ENCODE data around the gene C13orf46. TPM values are rescaled to one million over a fixed set of nuclear protein-coding genes. Genes with fewer than 3 reads are reported as not detected.

Gene C13orf46
- total RNA-seq, 1 donor from 2014 or later = not detected

DNA sequence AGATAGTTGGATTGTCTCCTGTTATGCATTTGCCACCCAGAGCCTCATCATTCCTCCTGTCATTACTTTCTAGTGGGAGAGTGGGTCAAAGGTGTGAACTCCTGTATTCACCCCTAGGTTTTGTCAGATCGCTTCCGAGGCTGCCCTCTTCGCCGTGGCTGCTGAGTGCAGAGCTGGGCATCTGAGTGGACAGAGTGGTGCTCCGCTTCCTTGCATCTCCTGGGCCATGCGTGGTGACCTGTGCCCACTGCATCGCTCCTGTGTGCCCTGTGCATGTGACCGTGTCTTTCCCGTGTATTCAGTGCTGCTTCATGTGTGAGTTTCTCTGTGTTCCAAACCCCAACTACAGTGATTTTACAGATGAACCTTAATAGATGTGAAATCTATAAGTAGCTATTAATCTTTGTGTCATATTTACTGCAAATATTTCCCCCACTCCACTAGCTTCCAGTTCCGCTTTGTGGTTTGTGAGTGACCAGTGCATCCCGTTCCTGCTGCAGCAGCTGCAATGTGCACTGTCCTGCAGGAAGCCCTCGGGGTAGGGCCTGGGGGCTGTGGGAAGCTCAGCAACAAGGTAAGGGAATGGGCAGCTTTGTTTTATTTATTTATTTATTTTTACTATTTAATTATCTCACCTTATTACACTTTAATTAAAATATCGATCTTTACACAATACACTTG lies 53.1 kb downstream of the C13orf46 start:
- Histone ChIP-seq H3K4me3 (no peak overlapping the region), H3K36me3 (no peaks in the 10 kb centered on the region), H2AFZ (replicated peaks) (no peak overlapping the region), H4K20me1 (ENCODE audit: low read depth) (no peaks in the 10 kb centered on the region), H3K79me2 (ENCODE audit: low read depth) (no peaks in the 10 kb centered on the region), H3F3A (ENCODE audit: low read depth) (no peaks in the 10 kb centered on the region), H3K27me3 (no peaks in the 10 kb centered on the region), H3K9ac (no peak overlapping the region), H3K27ac (no peak overlapping the region), H3K9me3 (ENCODE audit: low read depth) (no peaks in the 10 kb centered on the region), H3K4me1 (no peaks in the 10 kb centered on the region), H3K4me2 (no peak overlapping the region)
- no peak for DNase-seq (ENCODE audit: low spot score)
- Mint-ChIP-seq H3K4me1 (peaks cover 5% of the 10 kb centered on the region), H3K36me3 (no peaks in the 10 kb centered on the region), H3K27ac (peak overlapping the region; percentile 31), H3K9me3 (peaks cover 30% of the 10 kb centered on the region), H3K27me3 (ENCODE audit: insufficient read depth, low read depth) (peaks cover 12% of the 10 kb centered on the region), H3K4me3 (no peak overlapping the region)
- TF ChIP-seq EZH2 (IDR thresholded peaks at IDR 0.05) = no peak
- TF ChIP-seq, protein P1, sequence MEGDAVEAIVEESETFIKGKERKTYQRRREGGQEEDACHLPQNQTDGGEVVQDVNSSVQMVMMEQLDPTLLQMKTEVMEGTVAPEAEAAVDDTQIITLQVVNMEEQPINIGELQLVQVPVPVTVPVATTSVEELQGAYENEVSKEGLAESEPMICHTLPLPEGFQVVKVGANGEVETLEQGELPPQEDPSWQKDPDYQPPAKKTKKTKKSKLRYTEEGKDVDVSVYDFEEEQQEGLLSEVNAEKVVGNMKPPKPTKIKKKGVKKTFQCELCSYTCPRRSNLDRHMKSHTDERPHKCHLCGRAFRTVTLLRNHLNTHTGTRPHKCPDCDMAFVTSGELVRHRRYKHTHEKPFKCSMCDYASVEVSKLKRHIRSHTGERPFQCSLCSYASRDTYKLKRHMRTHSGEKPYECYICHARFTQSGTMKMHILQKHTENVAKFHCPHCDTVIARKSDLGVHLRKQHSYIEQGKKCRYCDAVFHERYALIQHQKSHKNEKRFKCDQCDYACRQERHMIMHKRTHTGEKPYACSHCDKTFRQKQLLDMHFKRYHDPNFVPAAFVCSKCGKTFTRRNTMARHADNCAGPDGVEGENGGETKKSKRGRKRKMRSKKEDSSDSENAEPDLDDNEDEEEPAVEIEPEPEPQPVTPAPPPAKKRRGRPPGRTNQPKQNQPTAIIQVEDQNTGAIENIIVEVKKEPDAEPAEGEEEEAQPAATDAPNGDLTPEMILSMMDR (IDR thresholded peaks at IDR 0.05) = no peak
- TF ChIP-seq EZH2phosphoT487 (IDR thresholded peaks at IDR 0.05) = no peak

GRCh38 chr13:113919761-113920559 lies 53.9 kb downstream of the C13orf46 start:
- DNase-seq (ENCODE audit: low spot score) = no peak
- no peaks in the 10 kb centered on the region for H4K20me1 ChIP-seq (ENCODE audit: low read depth)
- H3K27me3 ChIP-seq = no peaks in the 10 kb centered on the region
- TF ChIP-seq, protein P1 (IDR thresholded peaks at IDR 0.05) = no peak
- no peak for TF ChIP-seq EZH2 (IDR thresholded peaks at IDR 0.05)
- TF ChIP-seq EZH2phosphoT487 (IDR thresholded peaks at IDR 0.05) = no peak
- peaks cover 12% of the 10 kb centered on the region for H3K27me3 Mint-ChIP-seq (ENCODE audit: insufficient read depth, low read depth)
- no peaks in the 10 kb centered on the region for H3K36me3 ChIP-seq
- H2AFZ ChIP-seq (replicated peaks) = no peak overlapping the region
- H3K9me3 ChIP-seq (ENCODE audit: low read depth) = no peaks in the 10 kb centered on the region
- peaks cover 5% of the 10 kb centered on the region for H3K4me1 Mint-ChIP-seq
- no peak overlapping the region for H3K4me2 ChIP-seq
- no peaks in the 10 kb centered on the region for H3K4me1 ChIP-seq
- no peak overlapping the region for H3K4me3 ChIP-seq
- no peak overlapping the region for H3K9ac ChIP-seq
- H3K79me2 ChIP-seq (ENCODE audit: low read depth) = no peaks in the 10 kb centered on the region
- no peak overlapping the region for H3K4me3 Mint-ChIP-seq
- H3F3A ChIP-seq (ENCODE audit: low read depth) = no peaks in the 10 kb centered on the region
- H3K27ac ChIP-seq = no peak overlapping the region
- H3K9me3 Mint-ChIP-seq = peaks cover 26% of the 10 kb centered on the region
- no peak overlapping the region for H3K27ac Mint-ChIP-seq
- H3K36me3 Mint-ChIP-seq = no peaks in the 10 kb centered on the region

- no peak overlapping the region for H3K4me3 ChIP-seq
- no peak for DNase-seq (ENCODE audit: low spot score)
- no peak overlapping the region for H3K4me3 Mint-ChIP-seq
- TF ChIP-seq EZH2phosphoT487 (IDR thresholded peaks at IDR 0.05) = no peak
- TF ChIP-seq, protein P1 (IDR thresholded peaks at IDR 0.05) = no peak
- TF ChIP-seq EZH2 (IDR thresholded peaks at IDR 0.05) = no peak
- H3K36me3 ChIP-seq = no peaks in the 10 kb centered on the region
- H3K27ac Mint-ChIP-seq = no peak overlapping the region
- H3K4me1 ChIP-seq = no peaks in the 10 kb centered on the region
- H2AFZ ChIP-seq (replicated peaks) = no peak overlapping the region
- peaks cover 5% of the 10 kb centered on the region for H3K4me1 Mint-ChIP-seq
- no peak overlapping the region for H3K9ac ChIP-seq
- H3K27me3 Mint-ChIP-seq (ENCODE audit: insufficient read depth, low read depth) = peaks cover 16% of the 10 kb centered on the region
- peaks cover 26% of the 10 kb centered on the region for H3K9me3 Mint-ChIP-seq
- no peaks in the 10 kb centered on the region for H4K20me1 ChIP-seq (ENCODE audit: low read depth)
- H3K27ac ChIP-seq = no peak overlapping the region
- H3K9me3 ChIP-seq (ENCODE audit: low read depth) = no peaks in the 10 kb centered on the region
- H3K27me3 ChIP-seq = no peaks in the 10 kb centered on the region
- H3K79me2 ChIP-seq (ENCODE audit: low read depth) = no peaks in the 10 kb centered on the region
- H3F3A ChIP-seq (ENCODE audit: low read depth) = no peaks in the 10 kb centered on the region
- H3K4me2 ChIP-seq = no peak overlapping the region
- no peaks in the 10 kb centered on the region for H3K36me3 Mint-ChIP-seq
Measured at GRCh38 chr13:113918981-113919701, 54.7 kb downstream of the C13orf46 start.
